Hepatocyte (in vitro differentiated cells): ENCODE data around the gene VSIG10L.

Experiments
- EZH2 ChIP-seq: fragments of 200-600 bp; sonication (generic); IDR thresholded peaks from 2 replicates; pipeline ENCODE4 v1.6.1; 2016; ENCODE audit warnings: antibody characterized with exemption, mild to moderate bottlenecking, borderline replicate concordance
- EZH2phosphoT487 ChIP-seq: fragments of 200-600 bp; sonication (generic); IDR thresholded peaks from one replicate; pipeline ENCODE4 v1.6.1; 2018; ENCODE audit warnings: antibody characterized with exemption, mild to moderate bottlenecking, low read depth, moderate library complexity; ENCODE audit not compliant: unreplicated experiment, severe bottlenecking
- TF ChIP-seq, protein P1 (sequence below): fragments of 200-600 bp; sonication (generic); IDR thresholded peaks from 2 replicates; pipeline ENCODE4 v1.5.1; 2016; ENCODE audit warnings: antibody characterized with exemption, mild to moderate bottlenecking; ENCODE audit not compliant: poor library complexity

DNA sequence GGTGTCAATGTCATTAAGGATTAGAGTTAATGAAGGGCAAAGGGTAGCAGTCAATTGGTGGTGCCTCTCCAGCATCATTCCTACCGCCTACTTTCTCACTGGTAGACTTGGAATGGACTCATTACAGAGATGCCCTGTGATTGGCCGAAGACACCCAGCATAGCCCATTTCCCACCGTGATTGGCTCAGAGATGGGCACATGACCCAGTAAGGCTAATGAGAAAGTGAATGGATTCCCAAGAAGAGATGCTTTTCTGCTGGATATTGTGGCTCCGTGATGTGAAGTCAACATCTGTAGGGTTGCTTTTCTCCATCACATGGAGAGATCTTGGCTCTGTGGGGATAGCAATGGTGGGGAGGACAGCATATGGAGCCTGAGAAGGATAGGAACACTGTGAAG, 11.6 kb downstream of the VSIG10L start:
- no peak for TF ChIP-seq EZH2
- TF ChIP-seq, protein P1, sequence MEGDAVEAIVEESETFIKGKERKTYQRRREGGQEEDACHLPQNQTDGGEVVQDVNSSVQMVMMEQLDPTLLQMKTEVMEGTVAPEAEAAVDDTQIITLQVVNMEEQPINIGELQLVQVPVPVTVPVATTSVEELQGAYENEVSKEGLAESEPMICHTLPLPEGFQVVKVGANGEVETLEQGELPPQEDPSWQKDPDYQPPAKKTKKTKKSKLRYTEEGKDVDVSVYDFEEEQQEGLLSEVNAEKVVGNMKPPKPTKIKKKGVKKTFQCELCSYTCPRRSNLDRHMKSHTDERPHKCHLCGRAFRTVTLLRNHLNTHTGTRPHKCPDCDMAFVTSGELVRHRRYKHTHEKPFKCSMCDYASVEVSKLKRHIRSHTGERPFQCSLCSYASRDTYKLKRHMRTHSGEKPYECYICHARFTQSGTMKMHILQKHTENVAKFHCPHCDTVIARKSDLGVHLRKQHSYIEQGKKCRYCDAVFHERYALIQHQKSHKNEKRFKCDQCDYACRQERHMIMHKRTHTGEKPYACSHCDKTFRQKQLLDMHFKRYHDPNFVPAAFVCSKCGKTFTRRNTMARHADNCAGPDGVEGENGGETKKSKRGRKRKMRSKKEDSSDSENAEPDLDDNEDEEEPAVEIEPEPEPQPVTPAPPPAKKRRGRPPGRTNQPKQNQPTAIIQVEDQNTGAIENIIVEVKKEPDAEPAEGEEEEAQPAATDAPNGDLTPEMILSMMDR = no peak
- TF ChIP-seq EZH2phosphoT487 = no peak
